Inflammatory macrophage (primary cell): ENCODE measurements around the gene PRSS22.
A peak's percentile ranks its signal among the peaks of the same experiment; 100 is the strongest.

Source experiments
- DNase-seq, 2 donors: peaks; one replicate each; pipeline ENCODE4 v3.0.0-alpha.2; 2020 to 2022

The PRSS22 gene

DNA sequence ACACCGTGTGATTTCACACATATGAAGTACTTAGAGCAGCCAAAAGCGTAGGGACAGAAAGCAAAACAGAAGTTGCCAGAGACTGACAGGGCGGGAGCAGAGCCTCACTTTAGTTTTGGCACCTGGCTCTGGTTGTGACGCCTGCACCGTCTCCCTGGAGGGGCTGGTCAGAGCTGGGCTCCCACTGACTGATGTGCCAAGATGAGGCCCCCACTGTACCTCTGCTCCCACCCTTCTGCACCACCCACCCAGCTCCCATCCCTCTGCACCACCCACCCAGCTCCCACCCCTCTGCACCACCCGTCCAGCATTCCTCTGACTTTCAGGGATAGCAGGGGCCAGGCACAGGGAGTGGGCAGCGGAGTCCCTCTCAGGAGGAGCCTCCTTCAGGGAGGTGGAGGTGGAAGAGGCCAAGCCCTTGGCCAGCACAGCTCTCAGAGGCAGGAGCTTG is 44.2 kb downstream of the PRSS22 start:
- DNase-seq = peak in 1 of 2 donors; percentile 37

DNA sequence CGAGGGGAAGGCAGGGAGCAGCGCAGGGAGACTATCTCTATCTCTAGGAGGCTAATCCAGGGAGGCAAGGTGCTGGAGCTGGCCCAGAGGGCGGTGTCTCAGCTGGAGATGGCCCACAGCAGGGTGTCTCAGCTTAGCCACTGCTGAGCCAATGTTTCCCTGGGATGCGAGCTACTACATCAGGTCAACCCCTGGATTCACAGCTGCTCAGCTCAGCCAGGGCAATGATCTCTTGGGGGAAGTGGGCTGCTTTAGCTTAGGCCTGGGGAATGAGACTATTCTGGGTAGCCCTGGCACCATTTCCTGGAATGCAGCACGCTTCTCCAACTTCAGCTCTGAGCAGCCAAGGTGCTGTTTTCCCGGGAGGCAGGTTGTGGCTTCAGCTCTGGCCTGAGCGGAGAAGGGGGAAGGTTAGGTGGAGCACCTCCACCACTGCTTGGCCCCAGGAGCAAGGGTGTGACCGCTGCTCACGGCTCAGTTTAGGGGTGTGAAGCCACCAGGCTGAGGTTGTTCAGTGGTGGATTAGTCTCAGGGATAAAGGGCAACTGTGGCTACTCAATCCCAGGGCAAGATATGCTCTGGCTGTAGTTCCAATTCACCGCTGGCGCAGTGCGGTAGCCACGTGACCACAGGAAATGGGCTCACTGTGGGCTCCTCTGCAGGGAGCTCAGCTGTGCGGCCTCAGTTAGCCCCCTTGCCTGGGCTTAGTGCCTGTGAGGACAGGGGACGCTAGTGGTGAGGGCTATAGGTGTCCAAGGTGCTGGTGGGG is 46.1 kb downstream of the PRSS22 start:
- DNase-seq = no peak

DNA sequence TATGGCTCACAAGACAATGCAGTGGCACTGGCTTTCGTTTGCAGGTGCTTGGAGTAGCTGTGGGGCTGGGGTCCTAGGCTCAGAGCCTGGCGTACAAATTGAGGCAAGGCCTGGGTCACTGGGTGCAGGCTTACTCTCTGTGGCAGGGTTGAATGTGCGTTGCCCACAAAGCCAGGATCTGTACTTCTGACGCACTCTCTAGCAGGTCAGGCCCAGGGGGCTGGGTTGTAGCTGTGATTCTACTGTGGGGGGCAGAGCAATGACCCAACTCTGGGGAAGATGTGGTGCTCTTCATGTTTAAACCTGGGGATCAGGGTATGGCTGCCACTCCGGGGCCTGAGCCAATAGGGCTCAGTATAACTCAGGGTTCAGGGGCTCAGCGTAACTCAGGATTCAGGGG is 47.3 kb downstream of the PRSS22 start:
- DNase-seq = no peak

DNA sequence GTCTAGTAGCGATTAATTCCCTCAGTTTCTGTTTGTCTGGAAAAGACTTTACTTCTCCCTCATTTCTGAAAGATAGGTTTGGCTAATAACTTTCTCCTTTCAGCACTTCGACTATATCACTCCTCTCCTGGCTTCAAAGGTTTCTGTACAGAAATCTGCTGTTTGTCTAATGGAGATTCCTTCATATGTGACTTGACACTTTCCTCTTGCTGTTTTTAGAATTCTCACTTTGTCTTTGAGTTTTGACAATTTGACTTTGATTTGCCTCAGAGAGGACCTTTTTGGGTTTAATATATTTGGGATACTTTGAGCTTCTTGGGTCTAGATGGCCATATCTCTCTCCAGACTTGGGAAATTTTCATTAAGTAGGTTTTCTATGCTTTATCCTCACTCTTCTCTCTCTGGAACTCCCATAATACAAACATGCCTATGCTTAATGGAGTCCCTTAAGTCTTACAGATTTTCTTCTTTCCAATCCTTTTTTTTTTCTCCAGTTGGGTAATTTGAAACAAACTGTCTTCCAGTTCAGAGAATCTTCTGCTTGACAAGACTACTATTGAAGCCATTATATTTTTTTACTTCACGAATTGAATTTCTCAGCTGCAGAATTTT is 48.7 kb downstream of the PRSS22 start:
- DNase-seq = no peak

DNA sequence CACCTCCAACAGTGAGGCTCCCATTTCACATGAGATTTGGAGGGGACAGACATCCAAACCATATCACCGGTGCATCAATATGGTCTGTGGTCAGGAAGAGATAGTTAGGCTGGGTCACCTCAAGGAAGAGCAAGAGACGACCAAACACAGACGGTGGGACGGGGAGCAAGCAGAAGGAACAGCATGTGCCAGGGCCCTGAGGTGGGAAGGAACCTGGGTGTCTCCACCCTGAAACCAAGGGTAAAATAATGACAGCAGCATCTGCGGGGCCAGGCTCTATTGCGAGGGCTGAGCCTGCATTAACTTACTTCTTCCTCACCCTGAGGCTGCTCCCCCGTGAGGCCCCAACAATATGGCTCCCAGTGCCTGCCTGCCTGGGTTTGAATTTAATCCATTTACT is 49.8 kb downstream of the PRSS22 start:
- no peak for DNase-seq

DNA sequence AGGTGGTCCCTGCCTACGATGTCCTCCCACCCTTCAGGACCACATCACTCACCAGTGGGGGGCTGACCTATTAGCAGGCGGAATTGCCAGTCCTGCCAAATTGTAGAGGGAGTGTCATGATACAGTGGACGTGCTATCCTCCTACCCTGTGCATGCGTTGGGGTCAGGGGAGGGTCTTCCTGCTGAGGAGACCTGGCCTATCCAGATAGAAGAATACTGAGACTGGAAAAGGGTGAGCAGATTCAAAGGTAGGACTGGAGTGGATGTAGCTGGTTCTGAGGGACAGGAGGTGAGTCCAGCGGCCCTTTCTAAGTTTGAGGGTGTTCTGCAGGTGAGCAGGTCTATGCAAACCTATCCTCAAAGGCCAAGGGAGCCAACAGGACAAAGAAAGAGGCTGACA is 51.7 kb downstream of the PRSS22 start:
- DNase-seq = no peak

DNA sequence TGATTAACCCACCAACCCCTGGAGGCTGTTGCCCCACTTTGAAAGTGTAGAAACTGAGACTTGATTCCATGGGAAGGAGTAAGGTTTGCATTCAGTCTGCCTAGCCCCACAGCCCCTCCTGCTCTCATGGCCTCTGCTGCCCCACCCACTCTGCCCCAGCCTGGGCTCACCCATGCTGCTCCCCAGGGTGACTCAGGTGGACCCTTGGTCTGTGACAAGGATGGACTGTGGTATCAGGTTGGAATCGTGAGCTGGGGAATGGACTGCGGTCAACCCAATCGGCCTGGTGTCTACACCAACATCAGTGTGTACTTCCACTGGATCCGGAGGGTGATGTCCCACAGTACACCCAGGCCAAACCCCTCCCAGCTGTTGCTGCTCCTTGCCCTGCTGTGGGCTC is 53.2 kb downstream of the PRSS22 start:
- no peak for DNase-seq

DNA sequence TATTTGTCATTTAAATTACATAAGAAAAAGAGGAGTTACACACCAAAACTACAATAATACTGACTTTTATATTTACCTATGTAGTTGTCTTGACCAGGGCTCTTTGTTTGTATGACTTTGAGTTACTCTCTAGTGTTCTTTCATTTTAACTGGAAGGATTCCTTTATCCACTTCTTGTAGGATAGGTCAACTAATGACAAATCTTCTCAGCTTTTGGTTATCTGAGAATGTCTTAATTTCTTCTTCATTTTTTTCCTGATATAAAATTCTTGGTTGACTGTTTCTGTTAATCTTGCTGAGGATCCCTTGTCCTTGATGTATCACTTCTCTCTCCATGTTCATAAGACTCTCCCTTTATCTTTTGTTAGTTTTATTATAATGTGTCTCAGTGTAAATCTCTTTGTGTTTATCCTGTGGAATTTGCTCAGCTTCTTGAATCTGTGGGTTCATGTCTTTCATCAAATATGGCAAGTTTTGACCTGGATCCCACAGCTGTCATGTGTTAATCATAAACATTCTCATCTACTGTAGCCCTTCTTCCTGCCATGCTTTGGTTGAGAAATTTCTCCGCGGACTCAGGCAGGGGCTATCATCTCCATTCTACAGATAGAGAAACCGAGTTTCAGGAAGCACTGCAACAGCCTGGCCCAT is 54.3 kb downstream of the PRSS22 start:
- no peak for DNase-seq
